Endothelial cell of umbilical vein (primary cell): Measurements from ENCODE around the gene KCNIP3. TPM values are rescaled to one million over a fixed set of nuclear protein-coding genes. Genes with fewer than 3 reads are reported as not detected.

ENCODE experiments used
- BruUV-seq: library from RNA; stranded (reverse); fragments of 400-500 nt; replicated peaks from 2 replicates; lab custom pipeline; 2021; lab: Mats Ljungman, UMichigan
- CTCF ChIA-PET: fragments of 300-600, 350-600 bp; sonication (Branson Sonifier 250); formaldehyde crosslinking; loops from one replicate; lab custom pipeline; 2021; ENCODE audit warnings: antibody characterized with exemption, inconsistent platforms; lab: Charles Lee
- POLR2A ChIA-PET: fragments of 300-600, 350-600 bp; sonication (Branson Sonifier 250); formaldehyde crosslinking; loops from one replicate; lab custom pipeline; 2021; ENCODE audit warnings: antibody characterized with exemption, inconsistent platforms; lab: Charles Lee
- DNase-seq: peaks from one replicate; pipeline ENCODE4 v3.0.0-alpha.2; 2011; ENCODE audit warnings: low read depth, low spot score
- FAIRE-seq: peaks from 2 replicates; lab custom pipeline; 2011; peaks lifted over from hg19 to GRCh38; lab: Jason Lieb, UNC
- H2AFZ ChIP-seq: 2 replicates; pipeline ENCODE4 v1.6.0; 2012; ENCODE audit warnings: low read depth, low read length, control low read depth, inconsistent platforms
- H3K27ac ChIP-seq: 2 replicates; pipeline ENCODE4 v1.5.1; 2011; ENCODE audit warnings: low read depth, mild to moderate bottlenecking, control low read depth, low read length, moderate library complexity; ENCODE audit not compliant: insufficient read depth
- H3K27me3 ChIP-seq, 2 experiments: 2 replicates each; pipeline versions ENCODE4 v1.6.0 to v1.6.1; 2011; ENCODE audit warnings: low read length in 2 of 2, mixed read lengths in 1 of 2; ENCODE audit not compliant: control insufficient read depth in 2 of 2, insufficient read depth in 2 of 2
- H3K36me3 ChIP-seq, 2 experiments: 2 replicates in 1 of 2; 3 replicates in 1 of 2; pipeline ENCODE4 v1.5.1; 2011; ENCODE audit warnings: low read length in 2 of 2, mild to moderate bottlenecking in 1 of 2, moderate library complexity in 1 of 2; ENCODE audit not compliant: control insufficient read depth in 2 of 2, insufficient read depth in 2 of 2; ENCODE audit errors: extremely low read depth in 1 of 2
- H3K4me1 ChIP-seq: 3 replicates; pipeline ENCODE4 v1.5.1; 2011; ENCODE audit warnings: mild to moderate bottlenecking, low read length; ENCODE audit not compliant: control insufficient read depth, insufficient read depth; ENCODE audit errors: extremely low read depth
- H3K4me2 ChIP-seq: 2 replicates; pipeline ENCODE4 v1.6.1; 2011; ENCODE audit warnings: low read length, control low read depth, mixed read lengths; ENCODE audit not compliant: insufficient read depth
- H3K4me3 ChIP-seq, 3 experiments: fragments of 200-600 bp in 1 of 3; sonication (generic), shearing (Covaris generic) in 1 of 3; replicated peaks in 1 of 3; 2 replicates each; pipeline ENCODE4 v1.5.1; 2011 to 2016; ENCODE audit warnings: control low read depth in 3 of 3, low read length in 3 of 3, mild to moderate bottlenecking in 2 of 3, inconsistent platforms in 1 of 3, low read depth in 1 of 3, moderate library complexity in 1 of 3; ENCODE audit not compliant: insufficient read depth in 1 of 3
- H3K79me2 ChIP-seq: 2 replicates; pipeline ENCODE4 v1.6.0; 2012; ENCODE audit warnings: low read length, inconsistent platforms; ENCODE audit not compliant: control insufficient read depth, insufficient read depth
- H3K9ac ChIP-seq: replicated peaks from 2 replicates; pipeline ENCODE3; 2011; ENCODE audit warnings: low read length, control low read depth; ENCODE audit not compliant: insufficient read depth; ENCODE audit errors: extremely low read depth
- H3K9me1 ChIP-seq: replicated peaks from 3 replicates; pipeline ENCODE4 v1.6.0; 2011; ENCODE audit warnings: mild to moderate bottlenecking, low read length; ENCODE audit not compliant: control insufficient read depth, insufficient read depth; ENCODE audit errors: extremely low read depth
- H3K9me3 ChIP-seq: replicated peaks from 2 replicates; pipeline ENCODE4 v1.5.1; 2012; ENCODE audit warnings: low read length, inconsistent platforms; ENCODE audit not compliant: control insufficient read depth, insufficient read depth
- H4K20me1 ChIP-seq: replicated peaks from 2 replicates; pipeline ENCODE3; 2011; ENCODE audit warnings: mild to moderate bottlenecking, low read length; ENCODE audit not compliant: control insufficient read depth, insufficient read depth; ENCODE audit errors: extremely low read depth
- EZH2 ChIP-seq: IDR thresholded peaks from 2 replicates; pipeline ENCODE4 v1.6.1; 2012; ENCODE audit warnings: borderline replicate concordance, low read depth, mild to moderate bottlenecking, moderate library complexity, low read length, inconsistent platforms; ENCODE audit not compliant: severe bottlenecking
- FOS ChIP-seq: IDR thresholded peaks from 2 replicates; pipeline ENCODE4 v1.6.1; 2011; ENCODE audit warnings: mild to moderate bottlenecking, low read length, moderate library complexity, borderline replicate concordance; ENCODE audit not compliant: insufficient read depth
- GATA2 ChIP-seq: IDR thresholded peaks from 2 replicates; pipeline ENCODE4 v1.7.0; 2011; ENCODE audit warnings: low read depth, mild to moderate bottlenecking, moderate library complexity, mixed read lengths, low read length; ENCODE audit not compliant: insufficient read length, insufficient read depth
- JUN ChIP-seq: IDR thresholded peaks from 2 replicates; pipeline ENCODE4 v1.6.1; 2011; ENCODE audit warnings: borderline replicate concordance, low read depth; ENCODE audit not compliant: insufficient read length, insufficient read depth
- MYC ChIP-seq: IDR thresholded peaks from one replicate; pipeline ENCODE4 v1.6.1; 2011; ENCODE audit warnings: mild to moderate bottlenecking, low read depth, low read length
- POLR2A ChIP-seq: IDR thresholded peaks from 2 replicates; pipeline ENCODE4 v1.6.1; 2012; ENCODE audit warnings: low read depth, mild to moderate bottlenecking, control low read depth, low read length
- POLR2AphosphoS5 ChIP-seq: IDR thresholded peaks from 2 replicates; pipeline ENCODE4 v1.6.1; 2012; ENCODE audit warnings: low read depth, mild to moderate bottlenecking, control low read depth, low read length, moderate library complexity; ENCODE audit not compliant: insufficient read depth
- dilution Hi-C: fragments of 300-500 bp; cut with MboI; formaldehyde crosslinking; loops from one replicate; pipeline ENCODE4 v1.15.0; 2019; ENCODE audit warnings: low sequenced_read_pairs; ENCODE audit not compliant: extremely low pct_ligation_motif_present
- intact Hi-C: fragments of 100-400 bp; cut with micrococcal nuclease; formaldehyde crosslinking; loops from one replicate; pipeline ENCODE4 v1.10.0; 2022
- polyA plus RNA-seq, 4 experiments: library from polyadenylated mRNA; depleted of rRNA in 3 of 4; stranded (reverse) in 3 of 4; unstranded in 1 of 4; fragments of >200 nt; gene quantifications; 2 replicates each; pipeline versions ENCODE4 v1.2.1 to v1.2.3, GENCODE V29; 2011 to 2012; ENCODE audit warnings: missing spikeins in 1 of 4
- total RNA-seq: library from RNA; stranded (reverse); gene quantifications from 2 replicates; pipeline ENCODE4 v1.2.3, GENCODE V29; 2021
- TF ChIP-seq, protein P1 (sequence below): IDR thresholded peaks from 2 replicates; pipeline ENCODE4 v1.6.1; 2011; ENCODE audit not compliant: insufficient read depth, insufficient read length
- TF ChIP-seq, protein P2 (sequence below), 2 donors: IDR thresholded peaks; 1 replicate in 1 of 2; 2 replicates in 1 of 2; pipeline ENCODE4 v1.5.1; 2011; ENCODE audit warnings: low read length in 2 of 2, mild to moderate bottlenecking in 2 of 2, moderate library complexity in 2 of 2, control low read depth in 1 of 2, inconsistent platforms in 1 of 2, low read depth in 1 of 2; ENCODE audit not compliant: insufficient read depth in 1 of 2; ENCODE audit errors: extremely low read depth in 1 of 2

KCNIP3 gene
- total and polyA plus RNA-seq, 2 donors (not counting 3 experiments of a cell fraction or from before 2014, with no cell fraction given): 0.12 to 0.62 TPM

DNA sequence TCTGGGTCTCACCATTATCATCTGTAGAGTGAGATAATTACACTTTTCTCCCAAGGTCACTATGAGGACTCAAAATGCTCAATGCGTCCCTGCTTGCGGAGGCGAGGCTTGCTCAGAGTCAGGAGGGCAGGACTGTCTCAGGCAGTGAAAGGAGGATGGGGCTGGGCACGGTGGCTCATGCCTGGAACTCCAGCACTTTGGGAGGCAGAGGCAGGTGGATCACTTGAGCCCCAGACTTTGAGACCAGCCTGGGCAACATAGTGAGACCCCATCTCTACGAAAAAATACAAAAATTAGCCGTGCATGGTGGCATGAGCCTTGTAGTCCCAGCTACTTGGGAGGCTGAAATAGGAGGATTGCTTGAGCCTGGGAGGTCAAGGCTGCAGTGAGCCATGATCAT is 1.8 kb upstream of the KCNIP3 start:
- TF ChIP-seq EZH2 (no peak), JUN (no peak), MYC (no peak), POLR2AphosphoS5 (no peak), FOS (no peak)
- TF ChIP-seq, protein P1, sequence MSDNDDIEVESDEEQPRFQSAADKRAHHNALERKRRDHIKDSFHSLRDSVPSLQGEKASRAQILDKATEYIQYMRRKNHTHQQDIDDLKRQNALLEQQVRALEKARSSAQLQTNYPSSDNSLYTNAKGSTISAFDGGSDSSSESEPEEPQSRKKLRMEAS: no peak
- no peaks in the 10 kb centered on the region for H3K9me3 ChIP-seq
- H3K9ac ChIP-seq: no peak overlapping the region
- no peaks in the 10 kb centered on the region for H3K79me2 ChIP-seq
- ChIA-PET POLR2A (no interaction called here), CTCF (interaction anchor here (0.6 kb wide), 2 partner anchors 68 to 70 kb away, joined by 3 to 4 read pairs; no protein-coding TSS in a partner anchor)
- intact Hi-C loops: no loop called here
- FAIRE-seq: no peak
- no peak overlapping the region for H2AFZ ChIP-seq
- no peak overlapping the region for H3K27ac ChIP-seq
- no TSS peak for BruUV-seq
- H3K4me1 ChIP-seq: no peaks in the 10 kb centered on the region
- no peak overlapping the region for H3K4me3 ChIP-seq
- dilution Hi-C loops: no loop called here
- H4K20me1 ChIP-seq: no peaks in the 10 kb centered on the region
- no peaks in the 10 kb centered on the region for H3K9me1 ChIP-seq
- H3K27me3 ChIP-seq: no peaks in the 10 kb centered on the region
- H3K4me2 ChIP-seq: no peak overlapping the region
- H3K36me3 ChIP-seq: no peaks in the 10 kb centered on the region
- no peak for DNase-seq

DNA sequence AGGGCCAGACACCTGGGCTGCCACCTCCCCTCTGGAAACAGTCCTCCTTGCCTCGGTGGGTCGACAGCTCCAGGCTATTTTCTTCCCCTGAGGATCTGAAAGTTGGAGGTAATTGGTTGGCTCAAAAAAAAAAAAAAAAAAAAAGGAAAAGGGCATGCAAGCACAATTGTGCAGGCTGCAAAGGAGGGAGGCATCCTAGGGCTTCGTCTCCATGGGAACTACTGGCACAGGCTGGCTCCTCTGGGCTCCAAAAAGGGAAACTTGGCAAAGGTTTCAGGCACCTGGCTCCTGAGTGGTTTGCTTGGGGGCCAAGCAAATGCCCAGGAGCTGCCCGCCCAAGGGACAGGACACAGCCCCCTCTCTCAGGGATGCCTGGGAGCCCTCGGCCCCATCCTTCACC is 1.1 kb upstream of the KCNIP3 start:
- Histone ChIP-seq H2AFZ (no peak overlapping the region), H3K4me2 (no peak overlapping the region), H3K27me3 (no peaks in the 10 kb centered on the region), H3K9ac (no peak overlapping the region), H3K4me3 (no peak overlapping the region), H4K20me1 (no peaks in the 10 kb centered on the region), H3K4me1 (no peaks in the 10 kb centered on the region), H3K27ac (no peak overlapping the region), H3K9me3 (no peaks in the 10 kb centered on the region), H3K79me2 (no peaks in the 10 kb centered on the region), H3K36me3 (no peaks in the 10 kb centered on the region), H3K9me1 (no peaks in the 10 kb centered on the region)
- intact Hi-C loops (no loop called here), dilution Hi-C loops (no loop called here)
- CTCF ChIA-PET: interaction anchor here (0.6 kb wide), 2 partner anchors 68 to 70 kb away, joined by 3 to 4 read pairs; no protein-coding TSS in a partner anchor
- no peak for TF ChIP-seq FOS
- TF ChIP-seq, protein P1: no peak
- TF ChIP-seq MYC: no peak
- no peak for TF ChIP-seq JUN
- no peak for TF ChIP-seq POLR2A
- no peak for TF ChIP-seq GATA2
- TF ChIP-seq POLR2AphosphoS5: no peak
- TF ChIP-seq, protein P2, sequence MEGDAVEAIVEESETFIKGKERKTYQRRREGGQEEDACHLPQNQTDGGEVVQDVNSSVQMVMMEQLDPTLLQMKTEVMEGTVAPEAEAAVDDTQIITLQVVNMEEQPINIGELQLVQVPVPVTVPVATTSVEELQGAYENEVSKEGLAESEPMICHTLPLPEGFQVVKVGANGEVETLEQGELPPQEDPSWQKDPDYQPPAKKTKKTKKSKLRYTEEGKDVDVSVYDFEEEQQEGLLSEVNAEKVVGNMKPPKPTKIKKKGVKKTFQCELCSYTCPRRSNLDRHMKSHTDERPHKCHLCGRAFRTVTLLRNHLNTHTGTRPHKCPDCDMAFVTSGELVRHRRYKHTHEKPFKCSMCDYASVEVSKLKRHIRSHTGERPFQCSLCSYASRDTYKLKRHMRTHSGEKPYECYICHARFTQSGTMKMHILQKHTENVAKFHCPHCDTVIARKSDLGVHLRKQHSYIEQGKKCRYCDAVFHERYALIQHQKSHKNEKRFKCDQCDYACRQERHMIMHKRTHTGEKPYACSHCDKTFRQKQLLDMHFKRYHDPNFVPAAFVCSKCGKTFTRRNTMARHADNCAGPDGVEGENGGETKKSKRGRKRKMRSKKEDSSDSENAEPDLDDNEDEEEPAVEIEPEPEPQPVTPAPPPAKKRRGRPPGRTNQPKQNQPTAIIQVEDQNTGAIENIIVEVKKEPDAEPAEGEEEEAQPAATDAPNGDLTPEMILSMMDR (IDR thresholded peaks at IDR 0.05; ENCODE audit: extremely low read depth in 1 of 2, insufficient read depth in 1 of 2, low read depth in 1 of 2, low read length in 2 of 2): no peak
- TF ChIP-seq EZH2: no peak
- FAIRE-seq (no peak), DNase-seq (no peak)
- BruUV-seq: no TSS peak
- POLR2A ChIA-PET: no interaction called here
